Panc1 (cell line): ENCODE measurements around the gene SLC26A11. TPM values are rescaled to one million over a fixed set of nuclear protein-coding genes. Genes with fewer than 3 reads are reported as not detected.
A peak's percentile ranks its signal among the peaks of the same experiment; 100 is the strongest.

Source experiments
- ATAC-seq: fragments of 200-7000 bp; cut with Tn5 transposase; 2 replicates; pipeline ENCODE4 v1.9.1; 2020; ENCODE audit warnings: mild to moderate bottlenecking, moderate library complexity
- BruUV-seq: library from RNA; stranded (reverse); fragments of 400-500 nt; replicated peaks from 2 replicates; lab custom pipeline; 2021; lab: Mats Ljungman, UMichigan
- CTCF ChIA-PET: fragments of 300-600 bp; sonication (Branson Sonifier 250); formaldehyde crosslinking; loops from one replicate; lab custom pipeline; 2022; ENCODE audit warnings: antibody characterized with exemption; lab: Charles Lee
- POLR2A ChIA-PET: fragments of 300-600 bp; sonication (Branson Sonifier 250); formaldehyde crosslinking; loops from one replicate; lab custom pipeline; 2022; ENCODE audit warnings: antibody characterized with exemption; lab: Charles Lee
- DNase-seq: peaks from one replicate; pipeline ENCODE4 v3.0.0-alpha.2; 2010; ENCODE audit warnings: low read depth, low spot score
- H3K27ac ChIP-seq: 2 replicates; pipeline ENCODE4 v1.5.1; 2011; ENCODE audit warnings: mild to moderate bottlenecking, low read length, inconsistent platforms
- H3K27me3 ChIP-seq: fragments of 200-500 bp; sonication (Bioruptor generic); 2 replicates; pipeline ENCODE4 v1.6.0; 2014; ENCODE audit warnings: low read length, inconsistent platforms; ENCODE audit not compliant: control insufficient read depth, insufficient read depth
- H3K36me3 ChIP-seq: fragments of 200-500 bp; sonication (Bioruptor generic); 2 replicates; pipeline ENCODE4 v1.5.1; 2014; ENCODE audit warnings: inconsistent platforms, mild to moderate bottlenecking, low read length, moderate library complexity; ENCODE audit not compliant: control insufficient read depth, insufficient read depth
- H3K4me1 ChIP-seq: 2 replicates; pipeline ENCODE4 v1.5.1; 2011; ENCODE audit warnings: inconsistent platforms, mild to moderate bottlenecking, low read length, moderate library complexity; ENCODE audit not compliant: control insufficient read depth, insufficient read depth
- H3K4me3 ChIP-seq, 2 experiments: 2 replicates each; pipeline ENCODE4 v1.5.1; 2011 to 2012; ENCODE audit warnings: low read depth in 2 of 2, low read length in 2 of 2, mild to moderate bottlenecking in 2 of 2, inconsistent platforms in 1 of 2, moderate library complexity in 1 of 2
- H3K9me3 ChIP-seq: fragments of 200-500 bp; sonication (Bioruptor generic); 2 replicates; pipeline ENCODE4 v1.5.1; 2014; ENCODE audit warnings: low read depth, mild to moderate bottlenecking, inconsistent platforms, low read length, moderate library complexity; ENCODE audit not compliant: control insufficient read depth, insufficient read depth
- POLR2AphosphoS5 ChIP-seq: IDR thresholded peaks from 2 replicates; pipeline ENCODE4 v1.6.1; 2012; ENCODE audit warnings: mild to moderate bottlenecking, low read depth, low read length, moderate library complexity
- SIN3A ChIP-seq: IDR thresholded peaks from 2 replicates; pipeline ENCODE4 v1.6.1; 2012; ENCODE audit warnings: low read depth, mild to moderate bottlenecking, low read length, moderate library complexity, borderline replicate concordance; ENCODE audit not compliant: insufficient read depth
- TCF7L2 ChIP-seq: IDR thresholded peaks from 2 replicates; pipeline ENCODE4 v1.6.1; 2011; ENCODE audit warnings: mild to moderate bottlenecking, low read depth, low read length, inconsistent platforms
- in situ Hi-C: cut with HindIII; loops from 2 replicates; pipeline ENCODE4 v1.10.0; 2016; ENCODE audit warnings: low sequenced_read_pairs, low pct_unique_long_range_greater_than_20kb
- intact Hi-C: fragments of 100-400 bp; cut with micrococcal nuclease; formaldehyde crosslinking; loops from one replicate; pipeline ENCODE4 v1.10.0; 2022; ENCODE audit not compliant: unreplicated experiment
- total RNA-seq: library from RNA; stranded (reverse); gene quantifications from one replicate; pipeline ENCODE4 v1.2.1, GENCODE V29; 2021; ENCODE audit not compliant: unreplicated experiment
- TF ChIP-seq, protein P1 (sequence below): fragments of 450-650 bp; IDR thresholded peaks from 2 replicates; pipeline ENCODE4 v1.5.1; 2017; ENCODE audit warnings: mild to moderate bottlenecking
- TF ChIP-seq, protein P2 (sequence below), 2 experiments: IDR thresholded peaks; 2 replicates each; pipeline ENCODE4 v1.6.1; 2011 to 2012; ENCODE audit warnings: low read depth in 2 of 2, control low read depth in 1 of 2, low read length in 1 of 2, mild to moderate bottlenecking in 1 of 2, moderate library complexity in 1 of 2; ENCODE audit not compliant: insufficient read depth in 1 of 2

SLC26A11 gene
- total RNA-seq, 1 experiment from 2014 or later, result 30.9 TPM

DNA sequence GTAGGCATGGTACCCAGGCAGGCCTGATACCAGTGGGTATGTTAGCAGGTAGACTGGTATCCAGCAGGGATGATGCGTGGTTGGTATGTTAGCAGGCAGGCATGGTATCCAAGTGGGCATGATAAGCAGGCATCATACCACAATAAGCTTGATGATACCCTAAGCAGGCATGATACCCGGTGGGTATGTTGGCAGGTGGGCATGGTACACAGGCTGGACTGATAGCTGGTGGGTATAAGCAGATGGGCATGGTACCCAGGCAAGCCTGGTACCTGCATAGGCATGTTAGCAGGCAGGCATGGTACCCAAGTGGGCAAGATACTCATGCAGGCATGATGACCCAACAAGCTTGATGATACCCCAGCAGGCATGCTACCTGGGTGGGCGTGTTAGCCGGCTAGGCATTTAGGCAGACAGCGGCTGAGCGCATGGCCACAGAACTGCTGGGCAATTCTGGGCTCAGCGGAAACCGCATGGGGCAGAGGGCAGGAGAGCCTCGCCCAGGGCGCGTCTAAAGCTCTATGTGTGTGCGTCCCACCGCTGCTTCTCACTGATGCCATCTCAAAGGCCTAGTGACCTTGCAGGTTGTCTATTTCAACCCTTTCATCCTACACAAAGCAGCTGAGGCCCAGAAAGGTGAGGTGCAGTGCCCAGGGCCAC lies 2.4 kb upstream of the SLC26A11 start:
- in situ Hi-C loops (no loop called here), intact Hi-C loops (no loop called here)
- H3K9me3 ChIP-seq, result no peaks in the 10 kb centered on the region
- ChIA-PET CTCF (interaction anchor here (0.6 kb wide), 1 partner anchor 70 kb away, joined by 6 read pairs; no protein-coding TSS in a partner anchor), POLR2A (no interaction called here)
- H3K4me1 ChIP-seq, result peaks cover 14% of the 10 kb centered on the region
- no peaks in the 10 kb centered on the region; the same call in 1 of the 2 replicates for H3K36me3 ChIP-seq
- no peak for DNase-seq
- H3K4me3 ChIP-seq, result no peak overlapping the region
- H3K27me3 ChIP-seq, result no peaks in the 10 kb centered on the region
- H3K27ac ChIP-seq, result no peak overlapping the region
- no TSS peak for BruUV-seq
- no peak for TF ChIP-seq TCF7L2
- TF ChIP-seq, protein P1, sequence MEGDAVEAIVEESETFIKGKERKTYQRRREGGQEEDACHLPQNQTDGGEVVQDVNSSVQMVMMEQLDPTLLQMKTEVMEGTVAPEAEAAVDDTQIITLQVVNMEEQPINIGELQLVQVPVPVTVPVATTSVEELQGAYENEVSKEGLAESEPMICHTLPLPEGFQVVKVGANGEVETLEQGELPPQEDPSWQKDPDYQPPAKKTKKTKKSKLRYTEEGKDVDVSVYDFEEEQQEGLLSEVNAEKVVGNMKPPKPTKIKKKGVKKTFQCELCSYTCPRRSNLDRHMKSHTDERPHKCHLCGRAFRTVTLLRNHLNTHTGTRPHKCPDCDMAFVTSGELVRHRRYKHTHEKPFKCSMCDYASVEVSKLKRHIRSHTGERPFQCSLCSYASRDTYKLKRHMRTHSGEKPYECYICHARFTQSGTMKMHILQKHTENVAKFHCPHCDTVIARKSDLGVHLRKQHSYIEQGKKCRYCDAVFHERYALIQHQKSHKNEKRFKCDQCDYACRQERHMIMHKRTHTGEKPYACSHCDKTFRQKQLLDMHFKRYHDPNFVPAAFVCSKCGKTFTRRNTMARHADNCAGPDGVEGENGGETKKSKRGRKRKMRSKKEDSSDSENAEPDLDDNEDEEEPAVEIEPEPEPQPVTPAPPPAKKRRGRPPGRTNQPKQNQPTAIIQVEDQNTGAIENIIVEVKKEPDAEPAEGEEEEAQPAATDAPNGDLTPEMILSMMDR, result no peak
- no peak for ATAC-seq

DNA sequence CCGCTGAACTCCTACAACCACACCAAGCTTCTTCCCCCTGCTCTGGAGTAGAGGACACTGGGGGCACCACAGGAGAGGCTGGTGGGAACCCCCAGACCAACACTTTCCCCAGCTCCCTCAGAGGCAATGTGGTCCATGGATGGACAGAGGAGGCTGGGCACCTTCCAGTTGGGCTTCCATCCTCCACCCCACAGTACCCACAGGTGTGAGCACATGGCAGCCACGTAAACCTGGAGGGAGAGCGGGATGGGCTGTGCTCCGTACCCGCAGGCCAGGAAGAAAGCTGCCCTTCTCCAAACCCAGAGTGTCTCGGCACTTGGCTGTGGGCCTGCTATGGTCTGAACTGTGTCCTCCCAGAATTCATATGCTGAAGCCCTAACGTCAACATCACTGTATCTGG lies 1.8 kb upstream of the SLC26A11 start:
- TF ChIP-seq SIN3A (no peak), POLR2AphosphoS5 (no peak), TCF7L2 (no peak)
- CTCF ChIA-PET, result no interaction called here
- in situ Hi-C loops, result no loop called here

DNA sequence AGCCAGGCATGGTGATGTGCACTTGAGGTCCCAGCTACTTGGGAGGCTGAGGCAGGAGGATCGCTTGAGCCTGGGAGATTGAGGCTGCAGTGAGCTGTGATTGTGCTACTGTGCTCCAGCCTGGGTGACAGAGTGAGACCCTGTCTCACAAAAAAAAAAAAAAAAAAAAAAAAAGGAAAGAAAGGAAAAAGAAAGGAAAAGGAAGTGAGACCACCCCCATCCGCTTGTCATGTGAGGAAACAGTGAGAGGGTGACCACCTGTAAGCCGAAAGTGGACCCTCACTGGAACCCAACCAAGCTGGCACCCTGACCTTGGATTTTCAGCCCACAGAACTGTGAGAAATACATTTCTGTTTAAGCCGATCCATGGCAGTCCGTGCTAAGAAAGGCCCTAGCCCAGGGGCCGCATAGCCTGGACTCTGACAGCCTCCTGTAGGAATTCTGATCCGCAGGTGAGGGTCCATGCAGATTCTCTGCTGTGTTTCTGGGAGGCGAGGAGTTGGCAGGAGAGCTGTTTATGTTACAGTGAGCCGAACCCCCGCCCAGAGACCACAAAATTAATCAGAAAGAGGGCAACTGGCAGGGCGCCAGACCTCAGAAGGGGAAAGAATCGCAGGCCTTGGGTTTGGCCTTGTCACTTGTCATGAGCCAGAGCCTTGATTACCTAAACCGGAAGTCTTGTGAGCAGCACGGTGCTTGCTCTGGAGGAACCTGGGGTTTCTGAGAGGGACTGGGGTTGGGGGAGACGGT lies 1.0 kb upstream of the SLC26A11 start:
- Histone ChIP-seq H3K4me1 (peaks cover 14% of the 10 kb centered on the region), H3K27me3 (no peaks in the 10 kb centered on the region), H3K9me3 (no peaks in the 10 kb centered on the region), H3K4me3 (peak overlapping the region; percentile 74 to 97), H3K27ac (peak overlapping the region; percentile 93), H3K36me3 (no peaks in the 10 kb centered on the region; the same call in 1 of the 2 replicates)
- CTCF ChIA-PET, result no interaction called here
- ATAC-seq (peak; percentile 23), DNase-seq (no peak)
- TF ChIP-seq POLR2AphosphoS5 (no peak), SIN3A (no peak), TCF7L2 (no peak)
- TF ChIP-seq, protein P2, sequence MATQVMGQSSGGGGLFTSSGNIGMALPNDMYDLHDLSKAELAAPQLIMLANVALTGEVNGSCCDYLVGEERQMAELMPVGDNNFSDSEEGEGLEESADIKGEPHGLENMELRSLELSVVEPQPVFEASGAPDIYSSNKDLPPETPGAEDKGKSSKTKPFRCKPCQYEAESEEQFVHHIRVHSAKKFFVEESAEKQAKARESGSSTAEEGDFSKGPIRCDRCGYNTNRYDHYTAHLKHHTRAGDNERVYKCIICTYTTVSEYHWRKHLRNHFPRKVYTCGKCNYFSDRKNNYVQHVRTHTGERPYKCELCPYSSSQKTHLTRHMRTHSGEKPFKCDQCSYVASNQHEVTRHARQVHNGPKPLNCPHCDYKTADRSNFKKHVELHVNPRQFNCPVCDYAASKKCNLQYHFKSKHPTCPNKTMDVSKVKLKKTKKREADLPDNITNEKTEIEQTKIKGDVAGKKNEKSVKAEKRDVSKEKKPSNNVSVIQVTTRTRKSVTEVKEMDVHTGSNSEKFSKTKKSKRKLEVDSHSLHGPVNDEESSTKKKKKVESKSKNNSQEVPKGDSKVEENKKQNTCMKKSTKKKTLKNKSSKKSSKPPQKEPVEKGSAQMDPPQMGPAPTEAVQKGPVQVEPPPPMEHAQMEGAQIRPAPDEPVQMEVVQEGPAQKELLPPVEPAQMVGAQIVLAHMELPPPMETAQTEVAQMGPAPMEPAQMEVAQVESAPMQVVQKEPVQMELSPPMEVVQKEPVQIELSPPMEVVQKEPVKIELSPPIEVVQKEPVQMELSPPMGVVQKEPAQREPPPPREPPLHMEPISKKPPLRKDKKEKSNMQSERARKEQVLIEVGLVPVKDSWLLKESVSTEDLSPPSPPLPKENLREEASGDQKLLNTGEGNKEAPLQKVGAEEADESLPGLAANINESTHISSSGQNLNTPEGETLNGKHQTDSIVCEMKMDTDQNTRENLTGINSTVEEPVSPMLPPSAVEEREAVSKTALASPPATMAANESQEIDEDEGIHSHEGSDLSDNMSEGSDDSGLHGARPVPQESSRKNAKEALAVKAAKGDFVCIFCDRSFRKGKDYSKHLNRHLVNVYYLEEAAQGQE (IDR thresholded peaks at IDR 0.05; ENCODE audit: insufficient read depth in 1 of 2, low read depth in 2 of 2, low read length in 1 of 2), result no peak
- TF ChIP-seq, protein P1, result no peak
- TSS peak; percentile 76 for BruUV-seq
- in situ Hi-C loops, result no loop called here
- intact Hi-C loops, result no loop called here
- POLR2A ChIA-PET, result no interaction called here

More for the DNA sequence above, 1.8 kb upstream of the SLC26A11 start:
- ATAC-seq (no peak), DNase-seq (no peak)
- no peaks in the 10 kb centered on the region for H3K27me3 ChIP-seq
- no peak overlapping the region for H3K27ac ChIP-seq
- no peaks in the 10 kb centered on the region; the same call in 1 of the 2 replicates for H3K36me3 ChIP-seq
- intact Hi-C loops, result no loop called here
- no TSS peak for BruUV-seq
- peaks cover 14% of the 10 kb centered on the region for H3K4me1 ChIP-seq
- no peak overlapping the region for H3K4me3 ChIP-seq
- POLR2A ChIA-PET, result no interaction called here
- no peaks in the 10 kb centered on the region for H3K9me3 ChIP-seq
